ENCODE data around the gene LCE6A. TPM values are rescaled to one million over a fixed set of nuclear protein-coding genes. Genes with fewer than 3 reads are reported as not detected.

Gene LCE6A
- polyA plus RNA-seq, 3 donors: not detected

DNA sequence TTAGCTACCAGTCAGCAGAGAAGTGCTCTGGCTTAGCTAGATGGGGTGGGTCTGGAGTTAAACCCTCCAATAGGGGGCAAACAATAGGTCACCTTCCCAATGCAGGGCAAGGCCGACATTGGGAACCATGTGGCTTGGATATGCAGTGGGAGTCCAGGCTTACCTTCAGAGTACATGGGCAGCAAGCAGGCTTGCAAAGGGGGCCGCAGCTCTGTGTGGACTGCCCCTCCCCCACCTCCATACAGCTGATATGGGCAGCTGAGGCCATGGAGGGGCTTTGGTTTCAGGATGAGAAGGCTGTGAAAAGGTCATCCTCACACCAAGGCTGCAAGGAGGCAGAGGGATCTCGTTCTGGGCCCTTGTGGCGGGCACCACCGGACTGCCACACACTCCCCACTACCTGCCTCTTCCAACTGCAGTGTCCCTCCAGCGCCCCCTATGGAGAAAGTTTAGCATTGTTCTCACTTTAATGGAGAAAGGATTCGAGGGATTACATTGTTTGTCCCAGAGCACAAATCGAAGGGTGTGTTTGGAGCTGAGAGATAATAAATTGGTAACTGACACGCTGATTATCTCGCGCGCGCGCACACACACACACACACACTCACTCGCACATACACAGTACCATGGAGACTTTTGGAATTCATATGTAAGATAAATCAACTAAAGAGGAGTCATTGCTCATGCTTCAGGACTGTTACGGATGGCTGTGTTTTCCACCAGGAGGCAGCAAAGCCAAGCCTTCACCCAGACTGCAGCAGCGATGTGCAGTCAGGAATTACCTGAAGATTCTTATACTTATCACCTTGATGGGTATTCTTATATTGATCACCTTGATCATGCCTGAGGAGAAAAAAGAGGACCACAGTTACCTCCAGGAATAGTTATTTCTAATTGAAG is 28.4 kb downstream of the LCE6A start:
- Histone ChIP-seq H3K9me3 (replicated peaks in 1 of 2; ENCODE audit: control insufficient read depth in 1 of 2, insufficient read depth in 1 of 2, low read length in 2 of 2) (no peaks in the 10 kb centered on the region), H3K4me3 (replicated peaks in 1 of 3; ENCODE audit: low read depth in 2 of 3, low read length in 3 of 3) (no peak overlapping the region), H4K20me1 (ENCODE audit: insufficient read depth, low read length) (no peaks in the 10 kb centered on the region), H3K79me2 (ENCODE audit: insufficient read depth, low read length) (no peaks in the 10 kb centered on the region), H3K9ac (ENCODE audit: insufficient read depth, low read length, poor library complexity, severe bottlenecking) (no peak overlapping the region), H3K27ac (ENCODE audit: low read depth in 1 of 2, low read length in 2 of 2) (no peak overlapping the region), H3K36me3 (replicated peaks in 1 of 2; ENCODE audit: control insufficient read depth in 1 of 2, insufficient read depth in 2 of 2, low read length in 2 of 2) (no peaks in the 10 kb centered on the region), H2AFZ (ENCODE audit: insufficient read depth, low read depth, low read length, poor library complexity, severe bottlenecking) (no peak overlapping the region), H3K4me1 (ENCODE audit: control insufficient read depth in 1 of 2, insufficient read depth in 2 of 2, low read length in 2 of 2) (no peaks in the 10 kb centered on the region), H3K4me2 (replicated peaks; ENCODE audit: extremely low read depth, low read length, poor library complexity, severe bottlenecking) (no peak overlapping the region), H3K27me3 (ENCODE audit: control insufficient read depth in 2 of 2, insufficient read depth in 2 of 2, low read length in 2 of 2) (no peaks in the 10 kb centered on the region)
- no peaks in the 10 kb centered on the region for H3K4me1 Mint-ChIP-seq
- H3K27me3 Mint-ChIP-seq (ENCODE audit: low read depth in 3 of 3): peaks cover 3 to 5% (median 3%) of the 10 kb centered on the region in 3 donors
- DNase-seq: no peak
- TF ChIP-seq, protein P1, sequence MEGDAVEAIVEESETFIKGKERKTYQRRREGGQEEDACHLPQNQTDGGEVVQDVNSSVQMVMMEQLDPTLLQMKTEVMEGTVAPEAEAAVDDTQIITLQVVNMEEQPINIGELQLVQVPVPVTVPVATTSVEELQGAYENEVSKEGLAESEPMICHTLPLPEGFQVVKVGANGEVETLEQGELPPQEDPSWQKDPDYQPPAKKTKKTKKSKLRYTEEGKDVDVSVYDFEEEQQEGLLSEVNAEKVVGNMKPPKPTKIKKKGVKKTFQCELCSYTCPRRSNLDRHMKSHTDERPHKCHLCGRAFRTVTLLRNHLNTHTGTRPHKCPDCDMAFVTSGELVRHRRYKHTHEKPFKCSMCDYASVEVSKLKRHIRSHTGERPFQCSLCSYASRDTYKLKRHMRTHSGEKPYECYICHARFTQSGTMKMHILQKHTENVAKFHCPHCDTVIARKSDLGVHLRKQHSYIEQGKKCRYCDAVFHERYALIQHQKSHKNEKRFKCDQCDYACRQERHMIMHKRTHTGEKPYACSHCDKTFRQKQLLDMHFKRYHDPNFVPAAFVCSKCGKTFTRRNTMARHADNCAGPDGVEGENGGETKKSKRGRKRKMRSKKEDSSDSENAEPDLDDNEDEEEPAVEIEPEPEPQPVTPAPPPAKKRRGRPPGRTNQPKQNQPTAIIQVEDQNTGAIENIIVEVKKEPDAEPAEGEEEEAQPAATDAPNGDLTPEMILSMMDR (IDR thresholded peaks at IDR 0.05): peak; percentile 12
- no peak overlapping the region for H3K4me3 Mint-ChIP-seq
- WGBS (ENCODE audit: insufficient coverage): no CpG with 5 or more reads among the region's 17 CpGs
- H3K36me3 Mint-ChIP-seq: no peaks in the 10 kb centered on the region
- no peak overlapping the region for H3K27ac Mint-ChIP-seq
- H3K9me3 Mint-ChIP-seq: no peaks in the 10 kb centered on the region
- intact Hi-C loops (cut with micrococcal nuclease): no loop called here

DNA sequence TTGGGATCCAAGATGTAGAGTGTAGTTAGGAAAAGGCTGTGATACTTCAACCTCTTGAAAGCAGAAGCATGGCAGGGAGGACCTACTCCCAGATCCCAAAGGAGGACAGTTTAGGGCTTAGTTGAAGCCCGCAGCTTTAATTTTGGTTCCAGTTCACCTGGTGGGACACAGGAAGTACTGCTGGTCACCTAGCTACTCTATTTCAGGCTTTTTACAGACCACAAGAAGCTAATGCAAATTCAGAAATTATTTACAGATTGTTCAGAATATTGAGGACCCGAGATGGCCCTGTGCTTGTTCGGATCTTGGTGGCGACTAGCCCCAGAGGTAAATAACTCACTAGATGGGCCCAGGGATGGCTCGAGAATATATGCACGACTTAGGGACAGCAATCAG is 29.1 kb downstream of the LCE6A start:
- Histone ChIP-seq H3K4me1 (ENCODE audit: control insufficient read depth in 1 of 2, insufficient read depth in 2 of 2, low read length in 2 of 2) (no peaks in the 10 kb centered on the region), H3K9ac (ENCODE audit: insufficient read depth, low read length, poor library complexity, severe bottlenecking) (no peak overlapping the region), H3K4me2 (replicated peaks; ENCODE audit: extremely low read depth, low read length, poor library complexity, severe bottlenecking) (no peak overlapping the region), H3K4me3 (replicated peaks in 1 of 3; ENCODE audit: low read depth in 2 of 3, low read length in 3 of 3) (no peak overlapping the region), H3K79me2 (ENCODE audit: insufficient read depth, low read length) (no peaks in the 10 kb centered on the region), H3K9me3 (replicated peaks in 1 of 2; ENCODE audit: control insufficient read depth in 1 of 2, insufficient read depth in 1 of 2, low read length in 2 of 2) (no peaks in the 10 kb centered on the region), H3K36me3 (replicated peaks in 1 of 2; ENCODE audit: control insufficient read depth in 1 of 2, insufficient read depth in 2 of 2, low read length in 2 of 2) (no peaks in the 10 kb centered on the region), H3K27me3 (ENCODE audit: control insufficient read depth in 2 of 2, insufficient read depth in 2 of 2, low read length in 2 of 2) (no peaks in the 10 kb centered on the region), H2AFZ (ENCODE audit: insufficient read depth, low read depth, low read length, poor library complexity, severe bottlenecking) (no peak overlapping the region), H4K20me1 (ENCODE audit: insufficient read depth, low read length) (no peaks in the 10 kb centered on the region), H3K27ac (ENCODE audit: low read depth in 1 of 2, low read length in 2 of 2) (no peak overlapping the region)
- Mint-ChIP-seq H3K27ac (no peak overlapping the region), H3K4me1 (no peaks in the 10 kb centered on the region), H3K36me3 (no peaks in the 10 kb centered on the region), H3K4me3 (no peak overlapping the region), H3K9me3 (no peaks in the 10 kb centered on the region), H3K27me3 (ENCODE audit: low read depth in 3 of 3) (peaks cover 3 to 8% (median 3%) of the 10 kb centered on the region in 3 donors)
- WGBS (ENCODE audit: insufficient coverage): 93% methylated on average over 6 of the region's 6 CpGs
- no peak for DNase-seq
- intact Hi-C loops (cut with micrococcal nuclease): no loop called here
- TF ChIP-seq, protein P1 (IDR thresholded peaks at IDR 0.05): no peak
